HG03432 (cell line): ENCODE data around the gene CDH15.
A peak's percentile ranks its signal among the peaks of the same experiment; 100 is the strongest.

ENCODE experiments used
- ATAC-seq: cut with Tn5 transposase; IDR thresholded peaks from one replicate; pipeline ENCODE4 v1.9.1; 2021; ENCODE audit warnings: mild to moderate bottlenecking, moderate library complexity; ENCODE audit not compliant: unreplicated experiment

Gene CDH15

GRCh38 chr16:89197633-89198416 is 26.3 kb downstream of the CDH15 start:
- no peak for ATAC-seq

DNA sequence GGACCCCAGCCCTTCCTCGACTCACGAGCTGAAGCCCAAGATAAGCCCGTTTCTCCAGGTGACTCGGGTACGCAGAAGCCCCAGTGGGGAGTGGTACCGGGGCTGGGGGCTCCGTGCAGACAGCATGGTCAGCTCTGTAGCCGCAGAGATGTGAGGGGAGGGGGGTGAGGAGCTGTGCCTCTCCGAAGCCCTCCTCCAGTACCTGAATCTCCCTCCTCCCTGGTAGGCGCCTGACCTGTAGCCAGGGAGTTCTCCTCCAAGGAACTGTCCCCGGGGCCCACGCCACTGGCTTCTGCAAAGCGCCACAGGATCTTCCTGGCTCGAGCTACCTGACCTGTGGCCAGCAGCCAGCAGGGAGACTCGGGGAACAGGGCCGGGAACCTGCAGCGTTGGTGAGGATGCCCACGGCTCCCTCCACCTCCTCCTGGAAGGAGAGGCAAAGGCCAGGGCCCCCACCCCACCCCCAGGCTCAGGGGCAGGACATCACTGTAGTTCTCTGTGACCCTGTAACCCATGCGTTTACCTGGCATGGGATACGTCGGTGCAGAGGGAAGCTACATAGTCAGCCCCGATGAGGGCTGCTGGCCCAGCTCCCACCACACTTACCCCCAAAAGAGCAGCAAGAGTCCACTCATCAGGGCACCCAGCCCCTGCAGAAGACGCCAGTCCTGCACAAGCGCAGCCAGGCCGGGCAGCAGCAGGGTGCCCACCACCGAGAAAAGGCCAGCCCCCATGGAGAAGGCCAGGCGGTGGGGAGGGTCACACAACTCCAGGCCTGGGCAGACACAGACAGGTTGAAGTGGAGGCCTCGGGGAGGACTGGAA is 27.1 kb downstream of the CDH15 start:
- ATAC-seq, result no peak

GRCh38 chr16:89199241-89200123 is 27.9 kb downstream of the CDH15 start:
- ATAC-seq, result no peak

- no peak for ATAC-seq
Observed at GRCh38 chr16:89200124-89200849, 28.7 kb downstream of the CDH15 start, which contains the start of gene SLC22A31. SLC22A31 (minus strand) TSS chr16:89200537; CDS start chr16:89200501, 36 bp downstream.

DNA sequence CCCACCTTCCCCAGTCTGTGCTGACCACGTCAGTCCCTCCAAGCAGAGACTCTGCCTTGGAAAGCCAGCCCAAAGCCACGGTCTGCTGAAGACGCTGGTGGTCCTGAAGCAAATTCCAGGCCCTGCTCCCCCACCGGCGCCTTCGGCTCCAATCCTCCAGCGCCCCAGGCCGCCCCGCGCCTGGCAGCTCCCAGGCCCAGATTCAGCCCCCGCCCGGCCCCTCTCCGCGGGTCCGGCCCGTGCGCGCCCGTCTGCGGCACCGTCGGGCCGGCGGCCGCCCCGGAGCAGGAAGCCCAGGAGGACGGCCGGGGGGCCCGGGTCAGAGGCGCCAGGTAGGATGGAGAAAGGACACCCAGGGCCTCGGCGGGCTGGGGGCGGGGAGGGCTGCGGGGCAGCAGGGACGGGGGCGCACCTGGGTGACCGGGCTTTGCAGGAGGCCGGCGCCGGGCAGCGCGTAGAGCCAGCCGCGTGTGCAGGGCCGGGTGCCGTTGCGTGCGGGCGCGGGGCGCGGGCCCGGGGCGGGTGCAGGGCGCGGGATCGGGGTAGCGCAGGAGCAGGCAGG is 29.4 kb downstream of the CDH15 start:
- no peak for ATAC-seq

GRCh38 chr16:89201439-89202377 is 30.2 kb downstream of the CDH15 start:
- no peak for ATAC-seq

GRCh38 chr16:89202422-89203215 is 31.1 kb downstream of the CDH15 start:
- no peak for ATAC-seq

DNA sequence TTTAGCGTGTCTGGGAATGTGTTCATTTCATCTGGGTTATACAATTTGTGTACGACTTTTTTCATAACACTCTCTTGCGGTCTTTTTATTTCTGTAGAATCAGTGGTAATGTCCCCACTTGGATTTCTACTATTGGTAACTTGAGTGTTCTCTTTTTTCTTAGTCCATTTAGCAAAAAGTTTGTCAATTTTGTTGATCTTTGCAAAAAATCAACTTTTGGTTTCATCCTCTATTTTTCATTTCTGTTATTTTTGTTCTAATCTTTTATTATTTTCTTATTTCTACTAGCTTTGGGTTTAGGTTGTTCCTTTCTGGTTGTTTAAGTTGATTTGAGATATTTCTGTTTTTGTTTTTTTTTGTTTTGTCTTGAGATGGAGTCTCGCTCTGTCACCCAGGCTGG is 36.4 kb downstream of the CDH15 start:
- no peak for ATAC-seq

DNA sequence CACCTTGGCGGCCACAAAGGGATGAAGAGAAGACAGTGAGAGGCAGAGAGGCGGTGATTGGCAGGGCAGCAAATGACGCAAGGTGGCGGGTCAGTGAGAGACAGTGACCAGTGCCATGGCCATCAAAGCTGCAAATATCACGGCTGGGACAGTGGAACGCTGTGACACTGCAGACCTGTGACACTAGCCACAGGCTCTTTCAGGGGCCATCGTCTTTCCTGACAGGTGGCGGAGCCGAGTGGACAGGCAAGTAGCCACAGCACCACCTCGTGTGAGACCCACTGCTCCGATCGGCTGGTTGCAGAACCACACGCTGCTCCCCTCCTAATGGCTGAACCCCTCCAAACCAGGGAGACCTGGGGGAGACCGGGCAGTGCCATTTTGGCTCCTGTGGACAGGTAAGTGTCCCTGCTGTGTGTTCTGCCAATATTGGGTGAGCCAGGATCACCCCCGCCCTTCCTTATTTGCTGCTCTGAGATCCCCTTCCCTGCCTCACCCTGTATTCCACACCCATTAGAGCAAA is 38.0 kb downstream of the CDH15 start:
- no peak for ATAC-seq

DNA sequence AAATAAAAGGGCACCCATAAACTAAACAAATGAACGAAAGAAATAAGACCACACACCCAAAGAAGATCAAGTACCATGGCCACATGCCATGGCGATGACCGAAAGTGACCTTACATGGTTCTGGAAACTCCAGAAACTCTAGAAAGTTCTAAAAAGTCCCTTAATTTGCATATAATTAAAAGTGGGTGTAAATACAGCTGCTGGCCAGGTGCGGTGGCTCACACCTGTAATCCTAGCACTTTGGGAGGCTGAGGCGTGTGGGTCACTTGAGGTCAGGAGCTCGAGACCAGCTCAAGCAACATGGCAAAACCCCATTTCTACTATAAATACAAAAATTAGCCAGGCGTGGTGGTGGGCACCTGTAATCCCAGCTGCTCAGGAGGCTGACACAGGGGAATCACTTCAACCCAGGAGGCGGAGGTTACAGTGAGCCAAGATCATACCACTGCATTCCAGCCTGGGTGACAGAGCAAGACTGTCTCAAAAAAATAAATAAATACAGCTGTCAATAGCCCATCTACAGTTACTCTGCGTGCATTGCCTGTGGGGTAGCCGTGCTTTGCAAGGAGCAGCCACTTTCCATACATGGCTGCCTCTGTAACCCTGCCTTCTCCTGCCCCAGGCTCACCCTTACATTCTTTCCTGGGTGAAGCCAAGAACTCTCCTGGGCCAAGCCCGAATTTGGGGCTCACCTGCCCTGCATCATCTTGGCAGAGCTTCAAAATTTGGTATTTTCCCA is 38.8 kb downstream of the CDH15 start:
- no peak for ATAC-seq

DNA sequence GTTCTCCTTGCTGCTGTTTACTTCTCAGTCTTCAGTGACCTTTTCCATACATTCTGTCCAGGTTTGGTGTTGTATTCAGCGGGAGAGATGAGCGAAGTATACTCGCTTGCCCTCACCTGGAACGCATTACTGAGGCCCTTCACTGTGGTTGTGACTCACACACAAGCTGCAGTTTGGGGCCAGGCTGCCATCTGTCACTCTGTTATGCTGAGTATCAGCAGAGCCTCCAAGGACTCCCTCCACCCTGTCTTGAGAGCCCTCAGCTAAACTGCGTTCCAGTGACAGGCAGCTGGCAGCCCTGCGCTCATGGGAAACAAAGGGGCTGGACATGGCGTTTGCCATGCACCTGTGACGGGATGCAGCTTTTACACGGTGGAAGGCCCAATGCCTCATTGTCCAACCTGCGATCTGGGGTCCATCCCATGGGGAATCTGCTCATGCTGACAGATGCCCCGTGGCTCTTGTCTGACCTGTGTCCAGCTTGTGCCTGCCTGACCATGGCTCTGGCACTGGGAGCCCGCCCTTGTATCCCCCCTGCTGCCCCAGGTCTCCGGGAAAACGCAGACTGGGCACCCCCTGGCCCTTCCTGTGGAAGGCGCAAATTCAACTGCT is 39.5 kb downstream of the CDH15 start:
- ATAC-seq, result no peak

- ATAC-seq, result peak; percentile 49
Observed at GRCh38 chr16:89216315-89217137, 45.0 kb downstream of the CDH15 start.

GRCh38 chr16:89217138-89217387 is 45.5 kb downstream of the CDH15 start:
- ATAC-seq, result no peak

DNA sequence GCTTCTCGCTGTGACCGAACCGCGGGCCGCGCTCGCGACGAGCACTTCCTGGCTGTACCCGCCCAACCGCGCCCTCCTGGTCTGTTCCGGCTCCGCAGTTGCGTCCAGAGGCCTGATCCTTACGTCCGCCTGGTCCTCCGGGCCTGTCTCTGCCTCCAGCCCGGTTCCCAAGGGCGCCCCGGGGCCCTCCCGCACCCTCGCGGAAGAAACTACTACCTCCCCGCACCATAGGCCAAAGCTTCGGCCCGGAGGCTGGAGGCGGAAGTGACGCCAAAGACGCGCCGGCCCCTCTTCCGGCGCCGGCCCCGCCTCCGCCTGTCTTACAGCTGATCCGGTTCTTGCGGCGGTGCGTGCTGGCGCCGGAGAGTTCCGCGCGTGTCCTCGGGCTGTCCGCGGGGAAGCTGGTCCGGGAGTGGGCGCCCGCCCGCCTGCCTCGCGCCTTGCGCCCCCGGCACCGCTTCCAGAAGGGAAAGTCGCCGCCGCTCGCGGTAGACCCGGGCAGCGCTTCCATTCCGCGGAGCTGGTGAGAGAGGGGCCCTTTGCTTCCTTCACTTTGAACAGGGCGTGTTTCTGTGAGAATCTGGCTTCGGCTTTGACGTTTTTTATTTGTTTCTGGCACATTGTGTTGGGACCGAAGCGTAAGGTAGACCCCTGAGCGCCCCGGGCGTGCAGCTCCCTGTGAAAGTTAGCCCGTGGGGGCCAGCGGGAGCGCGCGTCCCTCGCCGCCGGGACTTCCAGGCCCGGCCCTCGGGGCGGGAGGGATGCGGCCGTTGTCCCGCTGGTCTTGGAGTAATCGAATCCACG is 46.0 kb downstream of the CDH15 start, which contains the start of gene ZNF778:
Gene ZNF778 (plus strand): TSS at position 316 of the 804 bp plus-strand sequence. CDS start 3,425 bp downstream, outside the sequence.
- peak; percentile 83 for ATAC-seq

DNA sequence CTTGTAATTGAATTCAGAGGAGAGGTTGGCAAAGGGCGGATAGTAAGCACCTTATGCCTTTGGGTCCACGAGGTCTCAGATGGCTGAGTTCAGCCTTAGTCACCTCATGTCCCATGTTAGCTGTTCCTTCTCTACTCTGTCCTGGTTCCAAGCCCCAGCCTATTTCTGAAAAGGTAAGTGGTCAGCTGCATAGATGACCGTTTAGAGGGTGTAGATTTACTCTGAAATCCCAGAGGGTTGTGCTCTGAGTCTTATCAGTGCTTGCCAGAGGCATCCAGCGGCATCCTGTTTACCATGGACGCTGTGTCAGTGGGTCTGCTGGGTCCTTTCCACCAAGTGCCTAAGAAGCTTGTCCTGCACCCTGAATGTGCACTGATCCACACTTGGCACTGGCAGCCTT is 47.8 kb downstream of the CDH15 start:
- ATAC-seq, result no peak
